Measurements from ENCODE around the gene NELL2.

- TF ChIP-seq CTCF (conservative IDR thresholded peaks at IDR 0.05; ENCODE audit: low read depth, low read length) (no peak), EZH2 (IDR thresholded peaks at IDR 0.05; ENCODE audit: low read length, unreplicated experiment) (no peak)
Measured at GRCh38 chr12:44830566-44831055, 45.5 kb downstream of the NELL2 start.
